ENCODE measurements around the gene FNDC3B.

Gene FNDC3B

GRCh38 chr3:172390792-172391191 lies 351.4 kb downstream of the FNDC3B start:
- Mint-ChIP-seq H3K4me3 (no peak overlapping the region), H3K27ac (no peak overlapping the region), H3K9me3 (ENCODE audit: low read depth) (no peaks in the 10 kb centered on the region), H3K36me3 (peaks cover 24% of the 10 kb centered on the region), H3K27me3 (no peaks in the 10 kb centered on the region), H3K4me1 (ENCODE audit: low read depth) (no peaks in the 10 kb centered on the region)

GRCh38 chr3:172391592-172392302 lies 352.4 kb downstream of the FNDC3B start:
- no peaks in the 10 kb centered on the region for H3K27me3 Mint-ChIP-seq
- no peak overlapping the region for H3K4me3 Mint-ChIP-seq
- H3K27ac Mint-ChIP-seq, result no peak overlapping the region
- H3K9me3 Mint-ChIP-seq (ENCODE audit: low read depth), result no peaks in the 10 kb centered on the region
- no peaks in the 10 kb centered on the region for H3K4me1 Mint-ChIP-seq (ENCODE audit: low read depth)
- H3K36me3 Mint-ChIP-seq, result peaks cover 22% of the 10 kb centered on the region

GRCh38 chr3:172394692-172395091 lies 355.3 kb downstream of the FNDC3B start:
- peaks cover 26% of the 10 kb centered on the region for H3K36me3 Mint-ChIP-seq
- H3K4me3 Mint-ChIP-seq, result no peak overlapping the region
- no peaks in the 10 kb centered on the region for H3K27me3 Mint-ChIP-seq
- H3K9me3 Mint-ChIP-seq (ENCODE audit: low read depth), result no peaks in the 10 kb centered on the region
- no peaks in the 10 kb centered on the region for H3K4me1 Mint-ChIP-seq (ENCODE audit: low read depth)
- no peak overlapping the region for H3K27ac Mint-ChIP-seq

GRCh38 chr3:172396400-172396799 lies 357.0 kb downstream of the FNDC3B start:
- no peak overlapping the region for H3K4me3 Mint-ChIP-seq
- no peaks in the 10 kb centered on the region for H3K27me3 Mint-ChIP-seq
- H3K27ac Mint-ChIP-seq, result no peak overlapping the region
- no peaks in the 10 kb centered on the region for H3K4me1 Mint-ChIP-seq (ENCODE audit: low read depth)
- H3K9me3 Mint-ChIP-seq (ENCODE audit: low read depth), result no peaks in the 10 kb centered on the region
- H3K36me3 Mint-ChIP-seq, result peaks cover 28% of the 10 kb centered on the region

GRCh38 chr3:172397716-172398405 lies 358.5 kb downstream of the FNDC3B start:
- H3K27ac Mint-ChIP-seq, result no peak overlapping the region
- H3K36me3 Mint-ChIP-seq, result peaks cover 27% of the 10 kb centered on the region
- H3K9me3 Mint-ChIP-seq (ENCODE audit: low read depth), result peaks cover 5% of the 10 kb centered on the region
- H3K4me3 Mint-ChIP-seq, result no peak overlapping the region
- H3K27me3 Mint-ChIP-seq, result no peaks in the 10 kb centered on the region
- H3K4me1 Mint-ChIP-seq (ENCODE audit: low read depth), result no peaks in the 10 kb centered on the region

GRCh38 chr3:172398484-172398883 lies 359.1 kb downstream of the FNDC3B start:
- Mint-ChIP-seq H3K9me3 (ENCODE audit: low read depth) (peaks cover 5% of the 10 kb centered on the region), H3K27me3 (no peaks in the 10 kb centered on the region), H3K27ac (no peak overlapping the region), H3K4me1 (ENCODE audit: low read depth) (no peaks in the 10 kb centered on the region), H3K4me3 (no peak overlapping the region), H3K36me3 (peaks cover 21% of the 10 kb centered on the region)

GRCh38 chr3:172402090-172402489 lies 362.7 kb downstream of the FNDC3B start:
- H3K9me3 Mint-ChIP-seq (ENCODE audit: low read depth), result peaks cover 5% of the 10 kb centered on the region
- peaks cover 18% of the 10 kb centered on the region for H3K36me3 Mint-ChIP-seq
- no peak overlapping the region for H3K4me3 Mint-ChIP-seq
- H3K27me3 Mint-ChIP-seq, result no peaks in the 10 kb centered on the region
- no peaks in the 10 kb centered on the region for H3K4me1 Mint-ChIP-seq (ENCODE audit: low read depth)
- H3K27ac Mint-ChIP-seq, result no peak overlapping the region

- peaks cover 5% of the 10 kb centered on the region for H3K9me3 Mint-ChIP-seq (ENCODE audit: low read depth)
- H3K27ac Mint-ChIP-seq, result no peak overlapping the region
These were observed 363.7 kb downstream of the FNDC3B start for GRCh38 chr3:172402892-172403643.

GRCh38 chr3:172404237-172404962 lies 365.0 kb downstream of the FNDC3B start:
- Mint-ChIP-seq H3K4me1 (ENCODE audit: low read depth) (no peaks in the 10 kb centered on the region), H3K27me3 (no peaks in the 10 kb centered on the region), H3K4me3 (no peak overlapping the region), H3K36me3 (peaks cover 12% of the 10 kb centered on the region), H3K27ac (no peak overlapping the region), H3K9me3 (ENCODE audit: low read depth) (peaks cover 5% of the 10 kb centered on the region)

More at GRCh38 chr3:172402892-172403643, 363.7 kb downstream of the FNDC3B start:
- H3K36me3 Mint-ChIP-seq, result peaks cover 18% of the 10 kb centered on the region
- no peak overlapping the region for H3K4me3 Mint-ChIP-seq
- H3K27me3 Mint-ChIP-seq, result no peaks in the 10 kb centered on the region
- no peaks in the 10 kb centered on the region for H3K4me1 Mint-ChIP-seq (ENCODE audit: low read depth)

- Mint-ChIP-seq H3K36me3 (peaks cover 7% of the 10 kb centered on the region), H3K27me3 (no peaks in the 10 kb centered on the region), H3K4me1 (ENCODE audit: low read depth) (no peaks in the 10 kb centered on the region), H3K27ac (no peak overlapping the region), H3K4me3 (no peak overlapping the region), H3K9me3 (ENCODE audit: low read depth) (peaks cover 5% of the 10 kb centered on the region)
These were observed 366.5 kb downstream of the FNDC3B start for GRCh38 chr3:172405914-172406313.

GRCh38 chr3:172407872-172408271 lies 368.5 kb downstream of the FNDC3B start:
- no peak overlapping the region for H3K4me3 Mint-ChIP-seq
- no peak overlapping the region for H3K27ac Mint-ChIP-seq
- no peaks in the 10 kb centered on the region for H3K9me3 Mint-ChIP-seq (ENCODE audit: low read depth)
- H3K27me3 Mint-ChIP-seq, result peaks cover 4% of the 10 kb centered on the region
- H3K4me1 Mint-ChIP-seq (ENCODE audit: low read depth), result no peaks in the 10 kb centered on the region
- H3K36me3 Mint-ChIP-seq, result no peaks in the 10 kb centered on the region

- no peak overlapping the region for H3K27ac Mint-ChIP-seq
- H3K4me1 Mint-ChIP-seq (ENCODE audit: low read depth), result no peaks in the 10 kb centered on the region
- H3K4me3 Mint-ChIP-seq, result no peak overlapping the region
- H3K9me3 Mint-ChIP-seq (ENCODE audit: low read depth), result peaks cover 3% of the 10 kb centered on the region
- H3K27me3 Mint-ChIP-seq, result peaks cover 18% of the 10 kb centered on the region
- H3K36me3 Mint-ChIP-seq, result no peaks in the 10 kb centered on the region
These were observed 371.5 kb downstream of the FNDC3B start for GRCh38 chr3:172410702-172411477.

- no peak overlapping the region for H3K4me3 Mint-ChIP-seq
- H3K36me3 Mint-ChIP-seq, result no peaks in the 10 kb centered on the region
- H3K27me3 Mint-ChIP-seq, result peaks cover 19% of the 10 kb centered on the region
- no peaks in the 10 kb centered on the region for H3K4me1 Mint-ChIP-seq (ENCODE audit: low read depth)
- H3K27ac Mint-ChIP-seq, result no peak overlapping the region
- peaks cover 3% of the 10 kb centered on the region for H3K9me3 Mint-ChIP-seq (ENCODE audit: low read depth)
These were observed 372.1 kb downstream of the FNDC3B start for GRCh38 chr3:172411478-172411947.

- peaks cover 3% of the 10 kb centered on the region for H3K9me3 Mint-ChIP-seq (ENCODE audit: low read depth)
- H3K36me3 Mint-ChIP-seq, result no peaks in the 10 kb centered on the region
- H3K27ac Mint-ChIP-seq, result no peak overlapping the region
- no peaks in the 10 kb centered on the region for H3K4me1 Mint-ChIP-seq (ENCODE audit: low read depth)
- peaks cover 32% of the 10 kb centered on the region for H3K27me3 Mint-ChIP-seq
- H3K4me3 Mint-ChIP-seq, result no peak overlapping the region
These were observed 375.9 kb downstream of the FNDC3B start for GRCh38 chr3:172415323-172415722.
